ENCODE results near the gene TRAFD1.

Gene TRAFD1

DNA sequence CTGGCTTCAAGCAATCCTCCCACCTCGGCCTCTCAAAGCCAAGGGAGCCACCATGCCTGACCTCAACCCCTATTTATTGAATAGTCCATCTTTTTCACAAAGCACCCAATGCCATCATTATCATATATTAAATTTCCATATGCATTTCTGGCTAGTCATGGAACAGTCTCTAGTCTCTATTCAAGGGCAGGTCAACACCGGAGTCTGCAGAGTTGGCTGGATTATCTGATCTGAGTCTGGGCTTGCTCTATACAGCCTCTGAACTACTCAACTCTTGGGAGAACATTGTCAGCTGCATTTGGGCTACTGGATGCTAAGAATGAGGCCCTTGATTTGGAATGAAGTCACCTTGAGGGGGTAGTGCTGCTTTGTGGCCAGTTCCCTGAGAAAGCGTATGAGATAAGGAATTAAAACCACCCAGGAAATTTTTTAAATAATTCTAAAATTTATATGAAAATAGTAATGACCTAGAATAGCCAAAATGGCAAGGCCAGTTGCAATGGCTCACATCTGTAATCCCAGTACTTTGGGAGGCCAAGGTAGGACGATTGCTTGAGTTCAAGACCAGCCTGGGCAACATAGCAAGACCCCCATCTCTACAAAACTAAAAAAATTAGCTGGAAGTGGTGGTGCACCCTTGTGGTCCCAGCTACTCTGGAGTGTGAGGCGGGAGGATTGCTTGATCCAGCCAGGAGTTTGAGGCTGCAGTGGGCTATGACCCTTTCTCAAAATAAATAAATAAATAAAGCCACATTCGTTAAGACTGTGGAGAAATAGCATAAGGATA, 9.9 kb upstream of the TRAFD1 start:
- in situ Hi-C loops (cut with MboI; ENCODE audit: low sequenced_read_pairs), result no loop called here

DNA sequence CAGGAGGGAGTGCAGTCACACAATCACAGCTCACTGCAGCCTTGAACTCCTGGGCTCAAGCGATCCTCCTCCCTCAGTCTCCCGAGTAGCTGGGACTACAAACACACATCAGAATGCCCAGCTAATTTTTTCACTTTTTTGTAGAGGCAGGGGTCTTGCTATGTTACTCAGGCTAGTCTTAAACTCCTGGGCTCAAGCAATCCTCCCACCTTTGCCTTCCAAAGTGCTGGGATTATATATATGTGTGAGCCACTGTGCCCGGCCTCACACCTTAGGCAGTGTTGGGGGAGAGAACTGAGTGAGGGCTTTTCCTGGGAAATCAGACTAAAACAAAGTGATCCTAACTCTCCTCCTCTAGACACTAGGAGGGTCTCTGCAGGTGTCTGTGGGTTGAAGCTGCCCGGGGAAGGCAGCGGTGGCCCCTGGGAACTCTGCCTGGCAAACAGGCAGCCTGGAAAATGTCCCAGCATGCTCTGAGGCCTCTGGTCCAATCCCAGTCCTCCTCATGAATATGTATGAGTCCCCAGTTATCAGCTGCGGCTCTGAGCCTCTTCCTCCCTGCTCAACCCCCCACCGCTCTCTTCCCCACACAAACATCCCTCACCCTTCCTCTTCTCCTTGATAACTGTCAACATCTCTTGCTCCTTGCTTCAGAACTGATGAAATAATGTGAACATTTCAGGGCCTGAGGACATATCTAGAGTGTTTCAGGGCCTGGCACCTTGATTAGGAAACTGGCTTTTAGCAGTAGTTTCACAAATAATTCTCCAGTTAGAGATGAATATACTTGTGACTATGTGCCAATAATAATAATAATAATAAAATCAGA, 8.9 kb upstream of the TRAFD1 start:
- in situ Hi-C loops (cut with MboI; ENCODE audit: low sequenced_read_pairs), result no loop called here

DNA sequence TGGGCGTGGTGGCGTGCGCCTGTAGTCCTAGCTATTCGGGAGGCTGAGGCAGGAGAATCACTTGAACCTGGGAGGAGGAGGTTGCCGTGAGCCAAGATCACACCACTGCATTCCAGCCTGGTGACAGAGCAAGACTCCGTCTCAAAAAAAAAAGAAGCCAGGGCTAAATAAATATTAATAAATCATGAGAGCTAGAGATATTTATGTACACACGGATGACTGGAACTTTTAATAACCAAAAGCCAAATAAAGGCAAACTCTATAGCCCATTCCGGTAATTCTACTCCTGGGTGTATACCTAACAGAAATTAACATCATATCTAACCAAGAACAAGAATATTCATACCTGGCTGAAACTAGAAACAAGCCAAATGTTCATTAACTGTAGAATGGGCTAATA, 7.7 kb upstream of the TRAFD1 start:
- in situ Hi-C loops (cut with MboI; ENCODE audit: low sequenced_read_pairs), result no loop called here

DNA sequence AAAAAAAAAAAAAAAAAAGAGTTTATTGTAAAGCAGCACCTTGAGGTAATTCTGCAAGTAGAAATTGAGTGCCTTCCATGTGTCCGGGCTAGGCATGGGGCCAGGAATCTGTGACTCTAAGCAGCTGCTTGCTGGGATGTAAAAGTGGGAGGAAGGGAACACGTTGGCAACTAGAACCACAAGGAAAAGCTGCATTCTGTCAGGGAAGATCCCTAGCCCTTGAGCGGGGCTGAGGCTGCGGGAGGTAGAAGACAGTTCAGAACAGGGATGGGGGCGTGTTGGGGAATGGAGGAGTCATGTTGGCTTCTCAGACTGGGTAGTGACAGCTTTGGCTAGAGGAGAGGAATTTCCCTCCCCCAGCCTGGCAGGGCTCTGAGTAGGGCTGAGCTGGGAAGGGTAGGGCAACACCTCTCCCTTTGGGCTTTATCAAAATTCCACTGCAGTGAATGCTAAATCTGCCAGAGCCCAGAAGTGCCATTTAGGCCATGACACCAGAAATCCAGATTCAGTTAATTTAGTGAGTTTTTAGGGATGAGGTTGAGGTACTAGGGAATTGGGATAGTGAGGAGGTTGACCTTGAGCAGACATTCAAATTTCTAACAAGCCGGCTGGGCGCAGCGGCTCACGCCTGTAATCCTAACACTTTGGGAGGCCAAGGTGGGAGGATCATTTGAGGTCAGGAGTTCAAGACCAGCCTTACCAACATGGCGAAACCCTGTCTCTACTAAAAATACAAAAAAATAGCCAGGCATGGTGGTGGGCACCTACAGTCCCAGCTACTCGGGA, 3.4 kb upstream of the TRAFD1 start:
- in situ Hi-C loops (cut with MboI; ENCODE audit: low sequenced_read_pairs), result no loop called here

DNA sequence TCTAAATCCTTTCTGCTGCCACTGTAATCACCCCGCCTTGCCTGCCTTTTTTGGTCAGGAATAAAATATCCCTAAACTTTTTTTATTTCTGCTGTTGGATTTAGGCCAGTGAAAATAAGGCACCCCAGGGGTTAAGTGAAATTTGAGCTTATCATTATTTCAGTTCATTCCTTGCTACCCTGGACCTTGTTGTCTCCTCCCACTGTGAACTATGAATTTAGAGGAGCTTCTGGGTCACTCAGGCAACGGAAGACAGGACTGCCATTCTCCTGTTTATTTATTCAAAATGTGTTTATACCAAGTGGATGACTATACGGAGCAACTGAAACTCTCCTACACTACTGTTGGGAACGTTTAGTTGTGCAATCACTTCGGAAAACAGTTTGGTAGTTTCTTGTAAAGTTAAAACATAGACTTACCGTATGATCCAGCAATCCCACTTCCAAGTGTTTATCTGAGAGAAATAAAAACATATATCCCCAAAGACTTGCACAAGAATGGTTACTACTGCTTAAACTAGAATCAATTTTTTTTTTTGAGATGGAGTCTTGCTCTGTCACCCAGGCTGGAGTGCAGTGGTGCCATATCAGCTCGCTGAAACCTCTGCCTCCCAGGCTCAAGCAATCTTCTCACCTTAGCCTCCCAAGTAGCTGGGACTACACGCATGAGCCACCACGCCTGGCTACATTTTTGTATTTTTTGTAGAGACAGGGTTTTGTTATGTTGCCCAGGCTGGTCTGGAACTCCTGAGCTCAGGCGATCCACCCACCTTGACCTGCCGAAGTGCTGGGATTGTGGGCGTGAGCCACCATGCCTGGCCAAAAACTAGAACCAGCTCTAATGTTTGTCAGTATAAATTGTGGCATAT, 2.3 kb upstream of the TRAFD1 start:
- in situ Hi-C loops (cut with MboI; ENCODE audit: low sequenced_read_pairs), result no loop called here

DNA sequence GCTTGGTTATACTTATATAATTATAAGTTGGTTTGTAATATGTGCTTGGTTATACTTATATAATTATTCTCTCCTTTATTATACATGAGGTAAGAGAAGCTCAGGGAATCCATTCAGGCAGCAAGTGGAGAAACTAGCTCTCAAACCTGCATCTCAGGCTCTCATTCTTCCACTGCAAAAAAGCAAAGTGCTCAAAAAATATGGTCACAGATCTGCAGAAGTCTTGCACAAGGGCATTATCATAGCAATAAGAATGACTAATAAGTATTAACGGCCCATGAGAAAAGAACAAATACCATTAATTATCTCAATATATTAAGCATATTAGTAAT, 476 bp upstream of the TRAFD1 start:
- in situ Hi-C loops (cut with MboI; ENCODE audit: low sequenced_read_pairs), result no loop called here

DNA sequence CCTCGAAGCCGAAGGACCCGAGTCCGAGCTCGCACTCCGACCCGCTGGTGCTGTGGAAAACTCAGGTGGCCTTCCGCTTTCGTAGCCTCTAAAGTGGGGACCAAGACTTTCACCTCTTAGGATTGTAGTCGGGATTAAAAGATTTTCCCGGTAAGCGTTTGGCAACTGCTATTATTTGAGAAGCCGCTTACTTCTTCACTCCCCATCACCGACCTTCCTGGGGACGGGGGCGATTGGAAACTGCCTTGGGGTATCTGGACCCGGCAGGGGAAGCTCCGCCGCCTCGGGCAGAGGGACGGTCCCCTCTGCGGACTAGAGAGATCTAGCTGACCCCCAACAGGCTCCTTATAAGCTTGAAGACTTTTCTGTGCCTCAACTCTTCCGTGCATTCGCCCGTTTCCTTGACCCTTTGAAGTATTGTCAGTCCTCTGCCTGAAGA, 659 bp downstream of the TRAFD1 start:
- in situ Hi-C loops (cut with MboI; ENCODE audit: low sequenced_read_pairs), result no loop called here

DNA sequence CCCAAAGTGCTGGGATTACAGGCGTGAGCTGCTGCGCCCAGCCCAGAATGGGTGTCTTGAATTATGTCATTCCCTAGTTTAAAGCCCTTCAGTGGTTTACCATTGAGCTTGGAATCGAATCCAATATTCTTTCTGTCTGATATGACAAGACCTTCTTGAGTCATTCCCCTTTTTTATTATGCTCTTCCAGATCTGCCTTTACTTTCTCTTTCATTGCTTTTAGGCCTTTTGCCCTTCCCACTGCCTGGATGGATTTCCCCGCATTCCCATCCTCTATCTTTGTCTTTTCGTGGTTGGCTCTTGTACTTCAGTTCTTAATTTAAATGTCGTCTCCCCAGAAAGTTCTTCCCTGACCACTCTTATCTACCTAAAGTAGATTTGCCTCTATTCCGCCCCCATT, 1.6 kb downstream of the TRAFD1 start:
- in situ Hi-C loops (cut with MboI; ENCODE audit: low sequenced_read_pairs), result no loop called here

DNA sequence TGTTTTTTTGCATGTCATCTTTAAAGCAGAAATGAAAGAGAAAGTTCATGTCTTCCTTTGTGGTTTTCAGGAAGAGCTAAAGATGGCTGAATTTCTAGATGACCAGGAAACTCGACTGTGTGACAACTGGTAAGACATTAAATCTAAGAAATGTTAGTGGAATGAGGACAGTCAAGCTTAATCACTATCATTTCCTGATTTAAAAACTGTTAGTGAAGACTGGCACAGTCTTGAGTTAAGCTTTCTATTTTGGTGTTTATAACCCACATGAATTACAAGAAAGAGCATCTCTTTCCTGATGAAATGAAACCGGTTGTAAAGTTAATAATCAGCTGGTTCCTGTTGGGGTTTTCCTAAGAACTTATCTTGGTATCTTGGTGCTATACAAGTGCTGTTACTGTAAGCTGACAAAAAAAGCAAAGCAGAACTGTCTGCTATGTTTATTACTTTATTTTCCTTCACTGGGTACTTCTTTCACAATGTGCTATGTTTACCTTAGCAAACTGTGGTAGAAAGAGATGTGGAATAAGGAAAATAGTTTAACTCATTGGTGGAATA, 5.2 kb downstream of the TRAFD1 start:
- in situ Hi-C loops (cut with MboI; ENCODE audit: low sequenced_read_pairs), result no loop called here

DNA sequence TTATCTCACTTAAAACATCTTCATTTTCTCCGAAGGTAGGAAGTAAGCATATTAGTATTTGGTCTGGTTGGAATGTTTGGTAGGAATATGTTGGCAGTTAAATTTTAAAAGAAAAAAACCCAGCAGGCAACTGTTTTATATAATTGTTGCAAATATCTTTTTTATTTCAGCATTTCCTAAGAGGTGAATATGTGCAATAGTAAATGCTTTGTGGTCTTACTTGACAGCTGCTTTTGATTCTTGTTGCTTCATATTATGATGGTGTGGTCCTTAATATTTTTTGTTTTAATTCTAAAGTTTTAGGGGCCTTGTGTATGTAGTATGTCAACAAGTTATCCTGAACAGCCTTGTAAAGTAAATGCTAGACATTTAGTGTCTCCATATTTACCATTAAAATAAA, 6.3 kb downstream of the TRAFD1 start:
- in situ Hi-C loops (cut with MboI; ENCODE audit: low sequenced_read_pairs), result no loop called here

DNA sequence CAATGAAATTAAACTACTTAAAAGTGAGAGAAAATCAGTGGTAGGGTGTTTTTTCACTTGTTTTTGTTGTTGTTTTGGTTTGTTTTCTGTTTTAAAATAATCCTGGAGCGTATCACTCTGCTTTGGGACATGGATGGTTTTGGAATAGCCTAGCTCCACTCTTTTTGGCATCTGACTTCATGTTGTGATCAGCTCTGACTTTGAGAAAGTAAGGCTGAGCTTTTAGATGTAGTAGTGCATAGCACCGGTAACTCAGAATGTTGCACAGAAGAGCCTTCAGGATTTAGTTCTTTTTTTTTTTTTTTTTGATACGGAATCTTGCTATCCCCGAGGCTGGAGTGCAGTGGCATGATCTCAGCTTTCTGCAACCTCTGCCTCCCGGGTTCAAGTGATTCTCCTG, 8.1 kb downstream of the TRAFD1 start:
- in situ Hi-C loops (cut with MboI; ENCODE audit: low sequenced_read_pairs), result no loop called here

DNA sequence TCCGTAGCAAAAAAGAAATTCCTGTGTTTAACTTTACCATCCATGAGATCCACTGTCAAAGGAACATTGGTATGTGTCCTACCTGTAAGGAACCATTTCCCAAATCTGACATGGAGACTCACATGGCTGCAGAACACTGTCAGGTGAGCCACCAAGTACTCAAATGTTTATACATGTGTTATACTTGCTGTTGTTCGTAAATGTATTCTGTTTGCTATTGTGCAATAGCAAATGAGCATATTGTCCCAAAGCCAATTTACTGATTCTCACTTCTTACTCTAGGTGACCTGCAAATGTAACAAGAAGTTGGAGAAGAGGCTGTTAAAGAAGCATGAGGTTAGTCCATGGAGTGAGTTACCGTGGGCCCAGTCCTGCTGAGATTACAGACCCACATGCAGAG, 9.4 kb downstream of the TRAFD1 start:
- in situ Hi-C loops (cut with MboI; ENCODE audit: low sequenced_read_pairs), result no loop called here

DNA sequence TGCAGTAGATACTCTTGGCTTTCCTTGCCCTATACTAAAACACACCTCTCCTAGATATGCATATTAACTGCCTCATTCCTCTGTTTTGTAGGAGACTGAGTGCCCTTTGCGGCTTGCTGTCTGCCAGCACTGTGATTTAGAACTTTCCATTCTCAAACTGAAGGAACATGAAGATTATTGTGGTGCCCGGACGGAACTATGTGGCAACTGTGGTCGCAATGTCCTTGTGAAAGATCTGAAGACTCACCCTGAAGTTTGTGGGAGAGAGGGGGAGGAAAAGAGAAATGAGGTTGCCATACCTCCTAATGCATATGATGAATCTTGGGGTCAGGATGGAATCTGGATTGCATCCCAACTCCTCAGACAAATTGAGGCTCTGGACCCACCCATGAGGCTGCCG, 15.4 kb downstream of the TRAFD1 start:
- in situ Hi-C loops (cut with MboI; ENCODE audit: low sequenced_read_pairs), result no loop called here

DNA sequence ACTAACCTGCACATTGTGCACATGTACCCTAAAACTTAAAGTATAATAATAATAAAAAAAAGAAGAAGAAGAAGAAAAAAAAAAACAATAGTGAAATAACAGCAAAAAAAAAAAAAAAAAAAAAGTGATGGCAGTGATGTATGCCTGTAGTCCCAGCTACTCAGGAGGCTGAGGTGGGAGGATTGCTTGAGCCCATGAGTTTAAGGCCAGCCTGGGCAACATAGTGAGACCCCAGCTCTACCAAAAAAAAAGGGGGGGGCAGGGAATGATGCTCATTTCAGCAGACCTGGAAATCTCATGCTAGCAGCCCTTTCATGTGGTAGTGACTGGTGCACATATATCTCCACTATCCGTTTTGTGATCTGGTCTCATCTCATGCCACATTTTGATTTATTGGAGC, 20.8 kb downstream of the TRAFD1 start:
- in situ Hi-C loops (cut with MboI; ENCODE audit: low sequenced_read_pairs), result no loop called here

DNA sequence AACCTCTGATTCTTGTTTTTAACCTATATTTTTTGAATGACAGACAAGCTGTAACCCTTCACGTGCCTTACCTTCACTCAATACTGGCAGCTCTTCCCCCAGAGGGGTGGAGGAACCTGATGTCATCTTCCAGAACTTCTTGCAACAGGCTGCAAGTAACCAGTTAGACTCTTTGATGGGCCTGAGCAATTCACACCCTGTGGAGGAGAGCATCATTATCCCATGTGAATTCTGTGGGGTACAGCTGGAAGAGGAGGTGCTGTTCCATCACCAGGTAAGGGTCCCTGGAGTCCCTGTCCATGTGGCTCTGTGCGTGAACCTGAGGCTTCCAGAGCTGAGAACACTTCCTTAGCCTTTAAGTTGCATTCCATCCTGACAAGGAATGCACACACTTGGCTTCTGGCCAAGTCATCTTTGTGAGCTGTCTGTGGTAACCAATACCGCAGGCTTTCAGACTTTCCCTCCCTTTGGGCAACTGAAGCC, 22.7 kb downstream of the TRAFD1 start:
- in situ Hi-C loops (cut with MboI; ENCODE audit: low sequenced_read_pairs), result no loop called here

DNA sequence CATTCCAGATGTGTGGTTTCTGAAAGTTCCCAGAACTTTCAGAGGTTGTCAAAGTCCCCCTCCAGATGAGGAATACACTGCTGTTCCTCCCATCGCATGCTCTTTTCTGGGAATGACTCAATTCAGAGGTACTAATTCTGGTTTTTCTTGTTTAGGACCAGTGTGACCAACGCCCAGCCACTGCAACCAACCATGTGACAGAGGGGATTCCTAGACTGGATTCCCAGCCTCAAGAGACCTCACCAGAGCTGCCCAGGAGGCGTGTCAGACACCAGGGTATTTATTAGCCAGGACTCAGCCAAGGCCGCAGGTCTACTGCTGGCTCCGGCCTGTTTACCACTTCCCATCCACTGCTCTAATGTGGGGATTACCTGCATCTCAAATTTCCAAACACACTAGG, 24.2 kb downstream of the TRAFD1 start:
- in situ Hi-C loops (cut with MboI; ENCODE audit: low sequenced_read_pairs), result no loop called here

DNA sequence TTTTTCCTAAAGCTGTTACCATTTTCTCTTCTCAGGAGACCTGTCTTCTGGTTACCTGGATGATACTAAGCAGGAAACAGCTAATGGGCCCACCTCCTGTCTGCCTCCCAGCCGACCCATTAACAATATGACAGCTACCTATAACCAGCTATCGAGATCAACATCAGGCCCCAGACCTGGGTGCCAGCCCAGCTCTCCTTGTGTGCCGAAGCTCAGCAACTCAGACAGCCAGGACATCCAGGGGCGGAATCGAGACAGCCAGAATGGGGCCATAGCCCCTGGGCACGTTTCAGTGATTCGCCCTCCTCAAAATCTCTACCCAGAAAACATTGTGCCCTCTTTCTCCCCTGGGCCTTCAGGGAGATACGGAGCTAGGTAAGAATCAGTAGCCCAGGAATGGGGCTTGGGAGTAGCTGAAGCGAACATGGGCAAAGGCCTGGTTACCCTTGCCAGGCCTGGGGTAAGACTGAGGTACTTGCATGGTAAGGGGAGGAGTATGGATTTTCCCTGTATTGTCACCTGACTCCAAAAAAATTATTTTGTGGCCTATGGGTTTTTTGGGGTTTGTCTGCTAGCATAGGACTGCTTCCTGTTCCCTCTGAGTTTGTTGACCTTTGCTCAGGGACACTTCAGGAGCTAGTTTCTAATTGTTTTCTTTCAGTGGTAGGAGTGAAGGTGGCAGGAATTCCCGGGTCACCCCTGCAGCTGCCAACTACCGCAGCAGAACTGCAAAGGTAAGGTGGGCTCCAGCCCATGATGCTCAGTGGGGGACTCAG, 26.6 kb downstream of the TRAFD1 start:
- in situ Hi-C loops (cut with MboI; ENCODE audit: low sequenced_read_pairs), result no loop called here

DNA sequence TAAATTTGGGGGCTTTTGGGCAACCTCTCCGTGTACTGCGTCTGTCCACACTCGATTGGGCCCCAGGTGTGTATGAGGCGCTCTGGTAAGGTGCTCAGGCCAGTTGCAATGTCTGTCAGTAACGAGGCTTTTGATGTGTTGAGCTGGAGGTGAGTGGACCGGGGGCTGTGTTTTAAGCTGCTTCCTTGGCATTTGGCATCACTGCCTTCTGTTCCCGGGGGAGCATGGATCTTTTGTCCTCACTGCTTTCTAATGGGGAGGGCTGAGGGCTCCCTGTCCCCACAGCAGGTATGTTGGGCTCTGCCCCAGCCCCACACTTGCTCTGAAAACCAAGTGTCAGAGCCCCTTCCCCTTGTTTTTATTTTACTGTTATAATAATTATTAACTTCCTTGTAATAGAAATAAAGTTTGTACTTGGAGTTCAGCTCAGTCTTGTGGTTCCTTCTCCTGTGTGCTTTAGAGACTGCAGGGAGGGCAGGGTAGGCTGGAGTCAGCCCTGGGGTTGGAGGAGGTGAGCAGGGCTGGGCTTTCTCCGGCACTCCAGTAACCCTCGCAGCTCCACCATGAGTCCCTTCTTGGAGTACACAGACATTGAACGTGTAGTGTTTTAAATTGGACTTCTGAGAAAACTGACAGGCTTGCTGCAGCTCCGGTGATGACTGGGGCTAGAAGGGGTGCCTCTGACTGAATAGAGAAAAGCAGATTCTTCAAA, 28.0 kb downstream of the TRAFD1 start:
- in situ Hi-C loops (cut with MboI; ENCODE audit: low sequenced_read_pairs), result no loop called here

DNA sequence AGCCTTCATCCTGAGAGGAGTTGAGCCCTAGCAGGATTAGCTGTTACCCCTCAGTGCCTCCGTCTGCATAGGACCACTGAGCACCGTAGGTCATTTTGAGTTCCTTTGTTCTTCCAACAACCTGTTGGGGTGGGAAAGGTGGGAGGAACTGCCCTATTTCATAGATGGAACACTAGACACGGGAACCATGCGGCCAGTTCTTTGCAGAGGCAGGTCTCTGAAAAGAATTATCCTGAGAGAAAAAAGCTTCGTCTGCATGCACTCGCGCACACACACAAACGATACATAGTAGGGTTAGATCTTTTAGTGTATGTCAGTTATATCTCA, 28.5 kb downstream of the TRAFD1 start:
- in situ Hi-C loops (cut with MboI; ENCODE audit: low sequenced_read_pairs), result no loop called here
